ENCODE measurements around the gene IRF2BPL. TPM values are rescaled to one million over a fixed set of nuclear protein-coding genes. Genes with fewer than 3 reads are reported as not detected.

IRF2BPL gene
- total RNA-seq, 1 donor from 2014 or later: 4.8 TPM

- Histone ChIP-seq H3K27me3 (no peaks in the 10 kb centered on the region), H3K79me2 (ENCODE audit: low read depth) (no peaks in the 10 kb centered on the region), H3K36me3 (no peaks in the 10 kb centered on the region), H3K27ac (no peak overlapping the region), H3K9me3 (ENCODE audit: low read depth) (no peaks in the 10 kb centered on the region), H4K20me1 (ENCODE audit: low read depth) (no peaks in the 10 kb centered on the region), H3K4me2 (no peak overlapping the region), H3K4me3 (no peak overlapping the region), H3F3A (ENCODE audit: low read depth) (peaks cover 4% of the 10 kb centered on the region), H2AFZ (replicated peaks) (no peak overlapping the region), H3K4me1 (no peaks in the 10 kb centered on the region), H3K9ac (no peak overlapping the region)
- DNase-seq (ENCODE audit: low spot score): no peak
- H3K27ac Mint-ChIP-seq: peak overlapping the region; percentile 42
- no peak overlapping the region for H3K4me3 Mint-ChIP-seq
- peaks cover 10% of the 10 kb centered on the region for H3K9me3 Mint-ChIP-seq
- H3K4me1 Mint-ChIP-seq: peaks cover 38% of the 10 kb centered on the region
- no peak for TF ChIP-seq CTCF (IDR thresholded peaks at IDR 0.05)
- TF ChIP-seq EZH2 (IDR thresholded peaks at IDR 0.05): no peak
- TF ChIP-seq EZH2phosphoT487 (IDR thresholded peaks at IDR 0.05): no peak
- H3K36me3 Mint-ChIP-seq: no peaks in the 10 kb centered on the region
- peaks cover 5% of the 10 kb centered on the region for H3K27me3 Mint-ChIP-seq (ENCODE audit: insufficient read depth, low read depth)
Measured at GRCh38 chr14:76976240-76977005, 52.1 kb downstream of the IRF2BPL start.

GRCh38 chr14:76975812-76976211 is 52.7 kb downstream of the IRF2BPL start:
- Histone ChIP-seq H3K9ac (no peak overlapping the region), H3K4me3 (no peak overlapping the region), H3F3A (ENCODE audit: low read depth) (peaks cover 5% of the 10 kb centered on the region), H3K9me3 (ENCODE audit: low read depth) (no peaks in the 10 kb centered on the region), H3K4me2 (no peak overlapping the region), H4K20me1 (ENCODE audit: low read depth) (no peaks in the 10 kb centered on the region), H3K4me1 (no peaks in the 10 kb centered on the region), H2AFZ (replicated peaks) (no peak overlapping the region), H3K36me3 (no peaks in the 10 kb centered on the region), H3K27ac (no peak overlapping the region), H3K27me3 (no peaks in the 10 kb centered on the region), H3K79me2 (ENCODE audit: low read depth) (no peaks in the 10 kb centered on the region)
- DNase-seq (ENCODE audit: low spot score): no peak
- Mint-ChIP-seq H3K4me1 (peaks cover 44% of the 10 kb centered on the region), H3K27ac (no peak overlapping the region), H3K9me3 (peaks cover 4% of the 10 kb centered on the region), H3K27me3 (ENCODE audit: insufficient read depth, low read depth) (peaks cover 5% of the 10 kb centered on the region), H3K4me3 (no peak overlapping the region), H3K36me3 (no peaks in the 10 kb centered on the region)
- TF ChIP-seq EZH2 (IDR thresholded peaks at IDR 0.05) (no peak), EZH2phosphoT487 (IDR thresholded peaks at IDR 0.05) (no peak), CTCF (IDR thresholded peaks at IDR 0.05) (no peak)

- Mint-ChIP-seq H3K4me1 (peaks cover 46% of the 10 kb centered on the region), H3K4me3 (no peak overlapping the region), H3K9me3 (no peaks in the 10 kb centered on the region), H3K27me3 (ENCODE audit: insufficient read depth, low read depth) (peaks cover 6% of the 10 kb centered on the region), H3K27ac (no peak overlapping the region), H3K36me3 (no peaks in the 10 kb centered on the region)
- Histone ChIP-seq H3K36me3 (no peaks in the 10 kb centered on the region), H3K4me3 (no peak overlapping the region), H3K9me3 (ENCODE audit: low read depth) (no peaks in the 10 kb centered on the region), H3K79me2 (ENCODE audit: low read depth) (no peaks in the 10 kb centered on the region), H2AFZ (replicated peaks) (no peak overlapping the region), H3K27me3 (no peaks in the 10 kb centered on the region), H3K27ac (no peak overlapping the region), H4K20me1 (ENCODE audit: low read depth) (no peaks in the 10 kb centered on the region), H3K4me1 (no peaks in the 10 kb centered on the region), H3K4me2 (no peak overlapping the region), H3F3A (ENCODE audit: low read depth) (peaks cover 5% of the 10 kb centered on the region), H3K9ac (no peak overlapping the region)
- TF ChIP-seq EZH2 (IDR thresholded peaks at IDR 0.05) (no peak), EZH2phosphoT487 (IDR thresholded peaks at IDR 0.05) (no peak), CTCF (IDR thresholded peaks at IDR 0.05) (no peak)
- DNase-seq (ENCODE audit: low spot score): no peak
Measured at GRCh38 chr14:76975051-76975450, 53.5 kb downstream of the IRF2BPL start.

Other genes starting within 250 kb of the IRF2BPL start
- 23.2 and 28.7 TPM in 2 replicates for gene ANGEL1, start 215.8 kb downstream of the IRF2BPL start, total RNA-seq (ENCODE audit: low replicate concordance)
- not detected in 2 replicates for gene LRRC74A, start 202.3 kb downstream of the IRF2BPL start, total RNA-seq (ENCODE audit: low replicate concordance)
- 22.5 and 24.3 TPM in 2 replicates for gene CIPC, start 69.5 kb upstream of the IRF2BPL start, total RNA-seq (ENCODE audit: low replicate concordance)
- gene ZDHHC22, start 113.1 kb upstream of the IRF2BPL start, total RNA-seq (ENCODE audit: low replicate concordance): 0.07 and 0.31 TPM in 2 replicates
- gene TMEM63C, start 153.1 kb upstream of the IRF2BPL start, total RNA-seq (ENCODE audit: low replicate concordance): 1.1 and 1.5 TPM in 2 replicates
- not detected in 2 replicates for gene NGB, start 242.5 kb upstream of the IRF2BPL start, total RNA-seq (ENCODE audit: low replicate concordance)